HG03045 (cell line): ENCODE data around the gene PIP5K1B.

Source experiments
- ATAC-seq: cut with Tn5 transposase; IDR thresholded peaks from one replicate; pipeline ENCODE4 v1.9.1; 2021; ENCODE audit warnings: mild to moderate bottlenecking, moderate library complexity; ENCODE audit not compliant: unreplicated experiment

PIP5K1B gene

DNA sequence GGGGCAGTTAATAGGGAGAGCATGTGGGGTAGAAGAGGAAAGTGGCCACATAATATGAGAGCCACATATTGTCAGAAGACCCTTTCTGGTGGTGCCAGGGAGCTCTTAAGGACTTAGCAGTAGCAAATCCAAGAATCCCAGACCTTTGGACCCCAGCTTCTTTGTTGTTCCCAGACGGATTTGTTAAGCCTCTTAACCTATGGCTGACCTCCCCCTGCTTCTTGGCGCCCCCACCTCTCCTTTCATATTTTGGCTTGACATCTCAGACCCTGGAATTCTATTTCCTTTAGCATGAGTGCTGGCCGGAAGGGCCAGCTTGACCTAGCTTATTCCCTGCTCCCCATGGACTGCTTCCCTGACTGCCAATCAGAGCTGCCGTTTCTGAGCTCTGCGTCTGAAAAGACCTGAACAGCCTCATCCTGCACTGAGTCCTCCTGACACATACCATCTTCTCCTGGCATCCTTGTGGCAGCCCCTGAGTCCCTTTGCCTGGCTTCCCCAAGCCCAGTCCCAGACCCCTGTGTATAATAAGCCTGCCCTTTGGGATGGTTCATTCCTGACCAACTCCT, 192.6 kb downstream of the PIP5K1B start:
- no peak for ATAC-seq

DNA sequence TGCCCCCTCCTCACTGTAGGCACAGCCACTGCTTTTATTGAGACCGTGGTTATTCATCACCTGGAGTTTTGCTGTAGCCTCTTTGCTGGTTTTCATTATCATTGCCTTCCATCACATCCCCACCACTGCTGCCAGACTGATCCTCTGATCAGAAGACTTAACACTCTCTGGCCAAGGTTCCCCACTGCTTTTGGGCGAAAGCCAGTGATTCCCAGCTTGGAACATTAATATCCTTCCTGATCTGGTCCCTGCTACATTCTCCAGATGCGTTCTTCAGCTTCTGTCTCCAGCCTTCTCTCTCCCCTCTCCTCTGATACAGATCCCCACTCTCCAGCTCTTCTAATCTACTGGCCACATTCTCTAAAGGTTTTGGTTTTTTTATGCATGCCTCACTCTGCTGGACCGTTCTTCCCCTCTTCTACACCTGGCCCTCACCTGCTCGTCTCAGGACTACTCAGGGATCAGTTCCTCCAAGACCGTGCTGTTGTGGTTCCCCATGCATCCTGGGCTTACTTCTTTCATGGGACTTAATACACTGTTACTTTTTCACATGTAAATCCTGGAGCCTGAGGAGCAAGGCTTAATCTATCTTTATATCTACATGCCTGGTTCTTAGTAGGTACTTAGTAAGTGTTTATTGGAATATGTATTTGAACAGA, 193.9 kb downstream of the PIP5K1B start:
- ATAC-seq, result no peak

DNA sequence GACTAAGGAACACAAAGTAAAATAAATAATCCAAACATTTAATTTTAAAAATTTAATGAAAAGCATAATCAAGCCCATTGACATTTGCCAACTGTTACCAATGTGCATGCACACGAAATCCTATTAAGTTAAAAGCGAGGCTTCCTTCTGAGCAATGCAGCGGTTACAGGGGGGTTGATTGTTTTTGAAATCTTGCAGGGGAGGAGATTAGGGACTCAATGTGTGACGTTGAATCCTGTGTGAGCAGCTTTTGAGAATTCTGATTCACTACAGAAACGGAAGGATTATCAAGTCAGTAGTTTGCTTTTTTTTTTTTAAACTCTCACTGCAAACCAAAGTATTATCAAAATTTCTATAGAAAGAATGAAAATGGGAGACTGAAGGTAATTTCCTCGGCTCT, 199.4 kb downstream of the PIP5K1B start:
- no peak for ATAC-seq

DNA sequence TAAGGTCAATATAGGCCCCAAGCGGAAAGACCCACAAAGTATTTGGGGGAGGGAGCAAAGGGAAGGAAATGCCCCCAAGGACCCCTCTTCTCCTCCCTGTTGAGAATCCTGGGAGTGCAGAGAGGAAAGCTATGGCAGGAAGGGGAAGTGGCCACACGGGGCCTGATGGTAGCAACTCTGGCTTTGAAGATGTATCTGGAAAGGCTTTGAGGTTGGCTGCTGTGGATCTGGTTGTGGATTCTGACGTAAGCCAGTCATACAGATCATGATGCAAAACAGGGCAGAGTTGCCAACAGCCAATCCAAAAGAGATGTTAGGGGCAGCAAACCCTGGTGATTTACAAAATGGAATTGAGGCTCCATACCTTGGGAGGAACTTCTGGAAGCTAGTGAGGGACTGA, 200.1 kb downstream of the PIP5K1B start:
- no peak for ATAC-seq

DNA sequence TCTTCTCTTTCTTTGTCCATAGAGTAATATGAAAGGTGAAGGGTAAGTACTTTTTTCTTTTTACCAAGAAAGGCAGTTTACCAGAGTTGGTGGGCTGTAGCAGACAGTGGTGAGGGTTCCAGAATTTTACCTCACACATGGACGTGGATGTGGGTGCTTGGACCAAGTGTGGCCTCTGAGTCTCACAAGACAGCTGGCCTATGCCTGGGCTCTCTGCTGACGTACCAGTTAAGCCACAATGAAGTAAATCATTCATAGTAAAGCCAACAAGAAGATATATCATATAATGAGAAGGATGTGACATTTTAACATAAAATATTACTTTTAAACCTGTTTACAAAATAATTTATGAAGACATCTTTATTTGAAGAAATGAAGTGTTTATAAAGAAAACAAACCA, 202.9 kb downstream of the PIP5K1B start:
- ATAC-seq, result no peak

DNA sequence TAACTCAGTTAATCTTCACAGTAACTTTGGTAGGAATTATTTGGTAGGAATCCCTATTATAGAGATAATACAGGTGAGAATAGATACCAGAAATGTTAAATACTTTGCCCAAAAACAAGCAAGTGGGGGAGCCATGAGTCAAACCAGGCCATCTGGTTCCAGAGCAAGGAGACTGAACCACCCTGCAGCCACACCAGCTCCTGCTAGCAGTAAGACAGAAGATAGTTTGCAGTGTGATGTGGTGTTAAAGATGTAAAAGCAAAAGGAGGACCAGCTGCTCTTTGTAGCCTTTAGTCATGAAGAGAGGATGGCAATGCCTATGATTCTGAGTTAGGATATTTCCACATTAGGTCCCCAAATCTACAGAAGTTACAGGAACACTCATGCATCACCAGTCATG, 207.5 kb downstream of the PIP5K1B start:
- no peak for ATAC-seq

DNA sequence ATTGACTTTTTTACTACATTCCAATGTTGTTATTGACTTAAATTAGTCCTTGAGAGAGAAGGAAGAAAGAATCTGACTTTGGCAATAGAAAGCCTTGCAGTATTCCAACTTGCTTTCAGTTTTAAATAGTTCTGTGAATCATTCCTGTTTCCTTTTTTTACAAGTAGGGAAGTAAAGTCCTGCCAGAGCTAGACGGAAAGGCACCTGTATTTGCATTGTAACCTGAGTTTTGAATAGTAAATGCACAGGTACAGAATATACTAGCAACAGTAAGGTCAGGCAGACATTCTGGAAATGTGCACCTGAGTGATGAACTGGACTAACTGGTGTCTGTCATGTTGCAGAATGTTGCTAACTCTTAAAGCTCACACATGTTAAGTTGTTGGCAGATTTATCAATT, 208.0 kb downstream of the PIP5K1B start:
- ATAC-seq, result no peak

DNA sequence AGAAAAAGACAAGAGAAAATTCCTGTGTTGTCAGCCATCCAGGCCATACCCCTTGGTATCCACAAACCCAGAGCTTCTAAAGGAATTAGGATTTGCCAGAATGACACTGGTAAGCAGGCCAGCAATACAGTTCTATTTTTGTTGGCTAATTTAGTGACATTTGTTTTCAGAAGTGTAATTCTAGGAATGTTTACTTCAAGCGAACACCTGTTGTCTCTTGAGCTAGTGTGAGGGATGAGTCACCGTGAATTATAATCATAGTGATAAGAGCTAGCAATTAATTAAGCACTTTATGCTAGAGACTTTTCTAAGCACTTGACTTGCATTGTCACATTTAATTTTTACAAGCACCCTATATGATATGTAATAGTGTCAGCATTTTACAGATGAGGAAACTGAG, 209.7 kb downstream of the PIP5K1B start:
- ATAC-seq, result no peak

DNA sequence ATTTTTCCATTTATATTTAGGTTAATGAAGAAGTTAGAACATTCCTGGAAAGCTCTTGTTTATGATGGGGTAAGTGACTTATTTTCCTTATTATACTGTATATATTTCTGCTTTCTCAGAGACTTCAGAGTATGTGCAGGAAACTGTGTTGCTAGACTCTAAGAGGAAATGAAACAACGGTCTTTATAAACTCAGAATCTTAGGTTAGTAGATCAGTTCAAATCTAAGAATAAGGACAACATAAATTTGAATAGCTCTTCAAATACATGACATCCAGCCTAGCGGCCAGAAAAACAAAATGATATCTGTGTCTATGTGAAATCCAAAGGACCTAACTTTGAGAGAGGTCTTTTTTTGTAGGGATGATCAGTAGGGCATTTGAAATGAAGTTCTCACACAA, 214.6 kb downstream of the PIP5K1B start:
- no peak for ATAC-seq

DNA sequence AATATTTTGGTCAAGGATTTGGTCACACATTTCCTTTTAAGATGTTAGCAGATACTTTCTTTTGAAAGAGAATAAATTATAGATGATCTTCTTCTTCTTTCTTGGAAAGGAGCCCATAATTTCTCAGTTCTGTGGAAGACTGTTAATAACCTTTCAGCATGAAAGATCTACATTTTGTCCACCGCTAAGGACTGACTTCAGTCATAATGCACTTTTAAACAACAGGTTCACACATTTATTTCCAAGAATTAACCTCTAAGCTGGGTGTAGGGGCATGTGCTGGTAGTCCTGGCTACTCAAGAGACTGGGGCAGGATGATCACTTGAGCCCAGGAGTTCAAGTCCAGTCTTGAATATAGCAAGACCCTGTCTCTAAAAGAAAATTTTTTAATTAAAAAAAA, 215.9 kb downstream of the PIP5K1B start:
- no peak for ATAC-seq

DNA sequence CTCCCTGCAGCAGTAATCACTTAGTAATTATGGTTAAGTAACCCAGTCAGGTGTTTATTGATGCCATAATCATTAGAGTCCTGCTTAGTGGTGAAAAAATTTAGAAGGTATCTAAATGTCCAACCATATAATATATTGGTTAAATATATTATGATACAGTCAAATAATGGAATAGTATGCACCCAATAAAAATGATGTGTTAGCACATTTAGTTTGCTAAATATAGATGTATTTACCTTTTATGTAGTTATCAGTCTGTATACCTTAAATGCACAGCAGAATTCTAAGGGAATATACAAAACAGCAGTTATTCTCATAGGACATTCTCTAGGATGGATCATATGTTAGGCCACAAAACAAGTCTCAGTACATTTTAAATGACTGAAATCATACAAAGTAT, 218.4 kb downstream of the PIP5K1B start:
- no peak for ATAC-seq

DNA sequence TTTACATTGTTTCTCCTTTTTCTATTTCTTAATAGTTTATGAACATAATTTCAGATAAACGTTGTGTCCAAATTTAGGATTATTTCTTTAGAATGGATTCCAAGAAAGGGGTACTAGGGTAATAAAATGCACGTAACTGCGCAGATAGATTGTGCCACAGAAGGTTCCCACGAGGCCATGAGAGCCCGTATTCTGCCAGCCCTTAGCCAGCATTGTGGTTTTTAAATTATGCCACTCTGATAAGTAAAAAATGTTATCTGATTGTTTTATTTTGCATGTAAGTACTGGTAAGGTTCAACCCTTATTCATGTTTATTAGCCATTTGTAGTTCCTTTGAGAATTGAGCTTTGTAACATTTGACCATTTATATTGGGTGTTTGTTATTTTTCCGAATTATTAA, 220.1 kb downstream of the PIP5K1B start:
- ATAC-seq, result no peak

DNA sequence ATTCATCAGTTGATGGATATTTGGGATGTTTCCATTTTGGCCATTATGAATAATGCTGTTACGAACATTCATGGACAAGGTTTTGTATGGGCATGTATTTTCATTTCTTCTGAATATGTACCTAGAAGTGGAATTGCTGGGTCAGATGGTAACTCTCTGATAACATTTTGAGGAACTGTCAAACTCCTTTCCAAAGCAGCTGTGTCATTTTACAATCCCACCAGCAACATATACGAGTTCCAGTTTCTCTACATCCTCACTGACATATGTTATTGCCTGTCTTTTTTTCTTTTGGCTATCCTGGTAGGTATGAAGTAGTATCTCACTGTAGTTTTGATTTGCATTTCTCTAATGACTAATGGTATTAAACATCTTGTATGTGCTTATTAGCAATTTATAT, 222.1 kb downstream of the PIP5K1B start:
- no peak for ATAC-seq

DNA sequence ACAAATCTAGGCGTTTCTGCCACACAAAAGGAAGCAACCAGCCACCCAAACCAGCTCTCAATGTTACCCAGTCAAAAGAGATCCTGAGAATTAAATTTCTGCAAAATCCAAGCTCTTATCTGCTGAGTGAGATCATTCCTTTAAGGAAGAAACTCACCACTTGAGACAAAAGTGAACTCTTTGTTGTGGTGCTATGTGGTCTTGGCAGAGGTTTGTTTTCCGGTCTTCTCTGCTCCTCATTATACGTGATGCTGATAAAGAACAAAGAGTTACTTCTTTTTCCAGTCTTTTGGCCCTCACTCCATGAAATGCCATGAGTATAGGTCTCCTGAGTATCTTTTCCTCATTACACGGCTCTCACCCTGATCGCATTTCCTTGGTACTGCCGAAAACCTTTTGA, 226.8 kb downstream of the PIP5K1B start:
- no peak for ATAC-seq

DNA sequence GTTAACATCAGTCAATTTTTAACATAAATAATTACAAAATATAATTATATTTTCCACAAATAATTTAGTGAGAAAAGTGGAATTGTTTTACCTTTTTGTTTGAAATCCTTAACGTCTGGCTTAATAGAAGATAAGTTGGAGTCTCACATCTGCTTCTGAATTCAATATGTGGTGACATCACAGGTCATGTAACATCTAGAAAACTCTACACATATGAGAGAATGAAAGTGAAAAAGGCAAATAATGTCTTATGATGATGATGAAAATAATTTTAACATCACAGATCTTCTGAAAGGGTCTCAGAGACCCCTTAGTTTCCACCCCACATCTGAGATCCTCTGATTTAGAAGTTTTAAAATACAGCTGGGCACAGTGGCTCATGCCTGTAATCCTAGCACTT, 227.4 kb downstream of the PIP5K1B start:
- no peak for ATAC-seq

DNA sequence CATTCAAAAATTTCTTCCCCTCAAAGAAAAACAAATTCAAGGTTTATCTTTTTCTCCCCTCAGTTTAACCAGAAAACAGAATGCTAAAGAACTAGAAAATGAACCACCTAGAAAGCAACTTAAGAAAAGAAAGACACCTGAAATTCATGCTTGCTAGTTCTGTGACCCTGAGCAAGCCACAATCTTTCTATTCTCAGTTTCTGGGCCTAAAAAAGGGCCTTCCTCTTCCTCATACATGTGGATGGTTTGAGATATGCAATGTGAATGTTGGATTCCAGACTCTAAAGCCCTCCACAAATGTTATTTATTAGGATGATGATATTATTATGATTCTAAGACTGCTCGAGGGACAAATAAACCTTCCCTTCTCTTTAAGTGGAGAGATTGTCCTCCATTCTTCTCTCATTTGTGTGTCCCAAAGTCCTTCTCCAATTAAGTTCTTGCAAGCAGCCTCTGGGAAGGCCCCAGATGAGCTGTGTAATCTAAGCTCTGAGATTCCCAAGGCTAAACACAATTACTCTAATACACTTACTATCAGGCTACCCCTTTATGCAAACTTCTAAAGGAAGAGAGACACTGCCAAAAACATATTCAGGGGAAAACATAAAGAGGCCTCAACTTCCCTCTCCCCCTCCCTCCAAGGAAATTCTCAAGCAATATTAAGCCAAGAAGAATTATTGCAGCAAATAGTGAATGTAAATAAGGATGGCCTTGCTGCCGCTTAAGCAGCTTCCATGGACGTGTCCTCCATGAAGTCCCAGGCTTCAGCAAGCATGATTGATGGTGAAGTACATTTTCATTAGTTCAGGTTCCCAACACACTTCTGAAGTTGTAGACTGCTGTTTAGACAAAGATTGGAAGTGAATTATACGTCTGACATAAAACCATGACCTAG, 228.6 kb downstream of the PIP5K1B start:
- ATAC-seq, result peak; percentile 94

DNA sequence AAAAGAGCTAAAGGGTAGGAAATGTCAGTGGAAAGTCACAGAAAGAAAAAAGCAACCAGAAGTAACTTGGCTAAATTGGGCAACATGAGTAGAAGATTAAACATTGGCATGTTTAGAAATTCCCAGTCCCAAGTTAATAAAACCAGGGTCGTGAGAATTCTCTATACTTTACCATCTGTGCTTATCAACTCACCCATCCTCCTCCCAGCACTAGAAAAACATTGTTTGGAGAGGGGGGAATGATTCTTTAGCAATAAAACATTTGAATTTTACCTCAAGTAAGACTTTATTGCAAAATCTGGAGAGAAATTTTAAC, 229.2 kb downstream of the PIP5K1B start:
- no peak for ATAC-seq

DNA sequence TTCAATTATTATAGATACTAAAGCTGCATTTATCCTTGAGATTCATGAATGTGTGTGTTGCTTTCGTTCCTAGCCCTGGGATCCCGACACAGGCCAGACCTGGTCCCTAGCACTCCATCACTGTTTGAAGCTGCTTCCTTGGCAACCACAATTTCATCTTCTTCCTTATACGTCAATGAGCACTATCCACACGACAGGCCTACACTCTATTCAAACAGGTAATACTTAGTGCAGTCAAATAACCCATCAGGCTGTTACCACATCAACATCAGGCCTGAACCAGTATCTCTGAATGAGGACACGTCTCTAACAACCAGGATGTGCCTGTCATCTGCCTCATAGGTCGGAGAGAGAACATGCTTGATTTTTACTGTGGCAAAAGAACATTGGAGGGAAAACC, 235.5 kb downstream of the PIP5K1B start:
- ATAC-seq, result no peak

DNA sequence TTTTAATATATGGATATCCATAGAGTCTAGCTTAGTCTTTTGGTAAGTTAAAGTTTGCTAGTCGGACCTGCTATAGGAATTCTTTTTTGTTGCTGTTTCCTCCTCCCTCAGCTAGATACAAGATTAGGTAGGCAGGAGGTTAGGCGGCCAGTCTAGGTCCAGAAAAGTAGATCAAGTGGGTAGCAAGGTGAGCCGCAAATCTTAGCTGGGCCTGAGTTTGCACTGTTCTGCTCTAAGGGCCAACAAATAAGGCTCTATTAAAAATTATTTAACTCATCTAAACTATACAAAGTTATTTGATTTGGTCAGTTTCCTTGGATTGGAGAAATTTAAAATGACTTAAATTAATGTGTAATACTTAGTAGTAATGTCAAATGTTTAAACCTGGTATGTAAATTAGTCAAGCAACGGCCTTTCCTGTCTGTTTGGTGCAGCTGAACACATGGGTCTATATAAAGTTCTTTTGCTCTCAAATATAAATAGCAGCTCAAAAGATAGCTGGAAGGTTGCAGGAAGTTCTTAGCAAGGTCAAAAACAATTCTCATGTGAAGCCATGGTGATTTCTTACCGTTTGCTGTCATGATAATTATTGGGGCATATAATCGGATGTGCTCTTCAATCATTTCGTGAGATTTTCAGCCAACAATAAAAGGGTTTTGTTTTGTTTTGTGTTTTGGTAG, 236.9 kb downstream of the PIP5K1B start:
- ATAC-seq, result no peak

DNA sequence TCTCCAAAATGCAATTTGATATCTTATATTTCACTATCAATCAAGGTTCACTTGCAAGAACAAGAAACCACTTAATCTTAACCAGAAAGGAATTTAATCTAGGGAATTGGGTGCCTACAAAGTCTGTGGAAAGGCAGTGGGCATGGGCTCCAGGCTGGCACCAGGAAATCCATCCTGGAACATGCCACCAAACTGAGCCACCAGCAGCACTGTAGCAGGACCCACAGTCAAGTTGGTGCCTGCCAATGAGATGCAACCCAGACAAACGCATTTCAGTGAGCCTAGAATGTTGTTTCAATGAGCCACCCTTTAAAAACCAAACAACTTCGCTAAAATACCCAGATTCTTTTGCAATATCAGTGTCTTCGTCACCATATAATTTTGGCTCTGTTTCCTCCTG, 237.8 kb downstream of the PIP5K1B start:
- no peak for ATAC-seq

DNA sequence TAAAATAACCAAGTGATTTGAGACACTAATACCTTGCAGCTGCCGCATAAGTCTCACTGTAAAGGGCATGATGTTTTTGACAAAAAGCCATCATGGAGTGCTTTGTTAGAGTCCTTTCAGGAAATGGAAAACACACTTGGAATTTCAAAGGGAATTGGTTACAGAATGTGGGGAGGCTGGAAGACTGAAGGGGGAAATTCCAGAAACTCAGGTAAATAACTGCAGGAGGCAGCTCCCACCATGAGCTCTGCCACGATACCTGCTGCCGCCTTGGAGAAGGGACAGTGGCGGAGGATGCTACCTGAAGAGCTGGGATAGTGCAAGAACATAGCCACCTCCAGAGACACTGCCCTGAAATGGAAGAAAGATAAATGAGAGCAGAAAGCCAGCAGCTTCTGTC, 242.0 kb downstream of the PIP5K1B start:
- ATAC-seq, result no peak
